Measurements from ENCODE around the gene SMYD3.

SMYD3 gene

DNA sequence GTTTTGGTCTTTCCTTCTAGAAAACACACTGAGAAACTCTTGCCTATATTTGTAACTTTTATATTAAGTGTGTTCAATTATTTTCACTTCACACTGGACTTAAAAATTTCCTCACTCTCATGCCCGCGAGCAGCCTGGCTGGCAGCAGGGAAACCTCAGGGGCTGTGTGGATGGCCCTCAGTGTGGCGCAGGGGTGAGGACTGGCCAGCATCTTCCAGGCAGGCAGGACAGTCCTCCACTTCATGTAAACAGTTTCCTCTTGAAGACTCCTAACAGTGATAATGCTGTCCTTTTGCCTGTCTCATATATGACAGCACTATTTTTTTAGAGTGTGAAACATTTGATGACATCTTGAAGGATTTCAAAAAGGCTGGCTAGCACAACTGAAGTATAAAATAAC is 733.7 kb downstream of the SMYD3 start:
- Histone ChIP-seq H3K4me3 (ENCODE audit: low read length, poor library complexity, severe bottlenecking) (no peak overlapping the region), H3K27me3 (ENCODE audit: insufficient read depth, low read length, poor library complexity, severe bottlenecking) (no peaks in the 10 kb centered on the region), H3K9me3 (ENCODE audit: insufficient read depth, low read depth, low read length) (no peaks in the 10 kb centered on the region), H4K20me1 (ENCODE audit: insufficient read depth, low read length, poor library complexity, severe bottlenecking) (no peaks in the 10 kb centered on the region), H2AFZ (ENCODE audit: low read length) (no peak overlapping the region), H3K4me2 (ENCODE audit: low read depth, low read length, poor library complexity, severe bottlenecking) (no peak overlapping the region), H3K36me3 (ENCODE audit: insufficient read depth, low read length) (no peaks in the 10 kb centered on the region), H3K79me2 (ENCODE audit: insufficient read depth, low read length) (no peaks in the 10 kb centered on the region), H3F3A (ENCODE audit: low read depth) (no peaks in the 10 kb centered on the region), H3K9ac (ENCODE audit: low read depth, low read length, poor library complexity, severe bottlenecking) (no peak overlapping the region), H3K9me2 (replicated peaks; ENCODE audit: low read depth, low read length) (no peaks in the 10 kb centered on the region), H3K4me1 (ENCODE audit: insufficient read depth, low read length, poor library complexity, severe bottlenecking) (peaks cover 13% of the 10 kb centered on the region)
- no peak for TF ChIP-seq EZH2phosphoT487 (IDR thresholded peaks at IDR 0.05; ENCODE audit: borderline replicate concordance)
- TF ChIP-seq, protein P1, sequence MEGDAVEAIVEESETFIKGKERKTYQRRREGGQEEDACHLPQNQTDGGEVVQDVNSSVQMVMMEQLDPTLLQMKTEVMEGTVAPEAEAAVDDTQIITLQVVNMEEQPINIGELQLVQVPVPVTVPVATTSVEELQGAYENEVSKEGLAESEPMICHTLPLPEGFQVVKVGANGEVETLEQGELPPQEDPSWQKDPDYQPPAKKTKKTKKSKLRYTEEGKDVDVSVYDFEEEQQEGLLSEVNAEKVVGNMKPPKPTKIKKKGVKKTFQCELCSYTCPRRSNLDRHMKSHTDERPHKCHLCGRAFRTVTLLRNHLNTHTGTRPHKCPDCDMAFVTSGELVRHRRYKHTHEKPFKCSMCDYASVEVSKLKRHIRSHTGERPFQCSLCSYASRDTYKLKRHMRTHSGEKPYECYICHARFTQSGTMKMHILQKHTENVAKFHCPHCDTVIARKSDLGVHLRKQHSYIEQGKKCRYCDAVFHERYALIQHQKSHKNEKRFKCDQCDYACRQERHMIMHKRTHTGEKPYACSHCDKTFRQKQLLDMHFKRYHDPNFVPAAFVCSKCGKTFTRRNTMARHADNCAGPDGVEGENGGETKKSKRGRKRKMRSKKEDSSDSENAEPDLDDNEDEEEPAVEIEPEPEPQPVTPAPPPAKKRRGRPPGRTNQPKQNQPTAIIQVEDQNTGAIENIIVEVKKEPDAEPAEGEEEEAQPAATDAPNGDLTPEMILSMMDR (conservative IDR thresholded peaks at IDR 0.05; ENCODE audit: low read length), result no peak

DNA sequence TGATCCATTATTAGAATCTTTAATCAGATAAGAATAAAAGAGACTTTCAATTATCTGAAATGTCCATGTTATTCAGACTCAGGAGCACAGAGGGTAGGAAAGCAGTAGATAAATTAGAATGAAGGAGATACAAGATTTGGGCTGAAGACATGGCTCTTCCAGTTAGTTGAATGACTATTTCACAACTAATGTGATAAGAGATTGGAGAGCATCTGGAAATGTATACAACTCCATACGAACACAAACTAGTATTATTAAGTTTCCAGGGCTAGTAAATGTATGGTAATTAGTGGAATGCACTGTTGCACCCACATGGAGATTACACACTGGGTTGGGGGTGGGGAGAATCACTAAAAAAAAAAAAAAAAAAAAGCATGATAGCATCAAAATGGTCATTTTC is 734.3 kb downstream of the SMYD3 start:
- peaks cover 13% of the 10 kb centered on the region for H3K4me1 ChIP-seq (ENCODE audit: insufficient read depth, low read length, poor library complexity, severe bottlenecking)
- no peaks in the 10 kb centered on the region for H3K79me2 ChIP-seq (ENCODE audit: insufficient read depth, low read length)
- H3K27me3 ChIP-seq (ENCODE audit: insufficient read depth, low read length, poor library complexity, severe bottlenecking), result no peaks in the 10 kb centered on the region
- no peak overlapping the region for H3K9ac ChIP-seq (ENCODE audit: low read depth, low read length, poor library complexity, severe bottlenecking)
- H3K9me2 ChIP-seq (replicated peaks; ENCODE audit: low read depth, low read length), result no peaks in the 10 kb centered on the region
- no peak overlapping the region for H3K4me3 ChIP-seq (ENCODE audit: low read length, poor library complexity, severe bottlenecking)
- no peaks in the 10 kb centered on the region for H4K20me1 ChIP-seq (ENCODE audit: insufficient read depth, low read length, poor library complexity, severe bottlenecking)
- no peak overlapping the region for H2AFZ ChIP-seq (ENCODE audit: low read length)
- H3K4me2 ChIP-seq (ENCODE audit: low read depth, low read length, poor library complexity, severe bottlenecking), result no peak overlapping the region
- no peaks in the 10 kb centered on the region for H3F3A ChIP-seq (ENCODE audit: low read depth)
- TF ChIP-seq, protein P1 (conservative IDR thresholded peaks at IDR 0.05; ENCODE audit: low read length), result no peak
- no peak for TF ChIP-seq EZH2phosphoT487 (IDR thresholded peaks at IDR 0.05; ENCODE audit: borderline replicate concordance)
- H3K36me3 ChIP-seq (ENCODE audit: insufficient read depth, low read length), result no peaks in the 10 kb centered on the region
- H3K9me3 ChIP-seq (ENCODE audit: insufficient read depth, low read depth, low read length), result no peaks in the 10 kb centered on the region

DNA sequence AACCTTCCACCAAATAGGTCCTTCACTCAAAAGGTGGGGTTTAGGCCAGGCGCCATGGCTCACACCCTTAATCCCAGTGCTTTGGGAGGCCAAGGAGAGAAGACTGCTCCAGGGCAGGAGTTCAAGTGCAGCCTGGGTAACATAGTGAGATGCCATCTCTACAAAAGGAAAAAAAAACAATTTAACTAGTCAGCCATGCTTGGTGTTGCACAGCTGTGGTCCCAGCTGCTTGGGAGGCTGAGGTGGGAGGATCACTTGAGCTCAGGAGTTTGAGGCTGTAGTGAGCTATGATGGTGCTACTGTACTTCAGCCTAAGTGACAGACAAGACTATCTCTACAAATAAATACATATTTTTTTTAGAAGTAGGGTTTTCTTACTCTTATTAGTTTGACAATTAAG is 734.8 kb downstream of the SMYD3 start:
- TF ChIP-seq, protein P1 (conservative IDR thresholded peaks at IDR 0.05; ENCODE audit: low read length), result no peak
- TF ChIP-seq EZH2phosphoT487 (IDR thresholded peaks at IDR 0.05; ENCODE audit: borderline replicate concordance), result no peak
- Histone ChIP-seq H4K20me1 (ENCODE audit: insufficient read depth, low read length, poor library complexity, severe bottlenecking) (no peaks in the 10 kb centered on the region), H3F3A (ENCODE audit: low read depth) (no peaks in the 10 kb centered on the region), H3K9me3 (ENCODE audit: insufficient read depth, low read depth, low read length) (no peaks in the 10 kb centered on the region), H3K36me3 (ENCODE audit: insufficient read depth, low read length) (no peaks in the 10 kb centered on the region), H3K4me2 (ENCODE audit: low read depth, low read length, poor library complexity, severe bottlenecking) (peak overlapping the region; percentile 9), H3K9ac (ENCODE audit: low read depth, low read length, poor library complexity, severe bottlenecking) (no peak overlapping the region), H3K4me3 (ENCODE audit: low read length, poor library complexity, severe bottlenecking) (no peak overlapping the region), H3K4me1 (ENCODE audit: insufficient read depth, low read length, poor library complexity, severe bottlenecking) (peaks cover 13% of the 10 kb centered on the region), H3K27me3 (ENCODE audit: insufficient read depth, low read length, poor library complexity, severe bottlenecking) (no peaks in the 10 kb centered on the region), H3K79me2 (ENCODE audit: insufficient read depth, low read length) (no peaks in the 10 kb centered on the region), H2AFZ (ENCODE audit: low read length) (no peak overlapping the region), H3K9me2 (replicated peaks; ENCODE audit: low read depth, low read length) (no peaks in the 10 kb centered on the region)

Measured in Loucy (cell line).